Endothelial cell of umbilical vein (primary cell): ENCODE results near the gene MOG.

ENCODE experiments used
- EZH2 ChIP-seq: IDR thresholded peaks from 2 replicates; pipeline ENCODE4 v1.6.1; 2012; ENCODE audit warnings: borderline replicate concordance, low read depth, mild to moderate bottlenecking, moderate library complexity, low read length, inconsistent platforms; ENCODE audit not compliant: severe bottlenecking
- POLR2A ChIP-seq: IDR thresholded peaks from 2 replicates; pipeline ENCODE4 v1.6.1; 2012; ENCODE audit warnings: low read depth, mild to moderate bottlenecking, control low read depth, low read length
- POLR2AphosphoS5 ChIP-seq: IDR thresholded peaks from 2 replicates; pipeline ENCODE4 v1.6.1; 2012; ENCODE audit warnings: low read depth, mild to moderate bottlenecking, control low read depth, low read length, moderate library complexity; ENCODE audit not compliant: insufficient read depth
- TF ChIP-seq, protein P1 (sequence below), 2 donors: IDR thresholded peaks; 1 replicate in 1 of 2; 2 replicates in 1 of 2; pipeline ENCODE4 v1.5.1; 2011; ENCODE audit warnings: low read length in 2 of 2, mild to moderate bottlenecking in 2 of 2, moderate library complexity in 2 of 2, control low read depth in 1 of 2, inconsistent platforms in 1 of 2, low read depth in 1 of 2; ENCODE audit not compliant: insufficient read depth in 1 of 2; ENCODE audit errors: extremely low read depth in 1 of 2

DNA sequence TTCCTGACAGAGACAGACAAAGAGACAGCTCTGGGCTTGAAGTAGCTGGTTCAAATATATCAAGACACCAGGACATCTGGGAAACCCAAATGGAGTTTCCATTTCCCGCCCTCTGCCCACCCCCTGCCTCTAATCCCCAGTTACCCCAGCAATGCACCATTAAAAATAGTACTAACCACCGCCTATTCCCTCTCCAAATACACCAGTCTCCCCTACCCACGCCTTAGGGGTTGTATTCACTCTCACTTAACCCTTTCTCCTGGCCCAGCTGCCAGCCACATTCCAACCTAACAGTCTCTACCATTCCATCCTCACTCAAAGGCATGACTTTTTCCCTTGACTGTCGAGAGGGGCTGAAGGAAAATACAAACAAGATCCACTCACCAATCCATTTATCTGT, 46.4 kb upstream of the MOG start:
- TF ChIP-seq POLR2AphosphoS5 (no peak), EZH2 (no peak), POLR2A (no peak)
- TF ChIP-seq, protein P1, sequence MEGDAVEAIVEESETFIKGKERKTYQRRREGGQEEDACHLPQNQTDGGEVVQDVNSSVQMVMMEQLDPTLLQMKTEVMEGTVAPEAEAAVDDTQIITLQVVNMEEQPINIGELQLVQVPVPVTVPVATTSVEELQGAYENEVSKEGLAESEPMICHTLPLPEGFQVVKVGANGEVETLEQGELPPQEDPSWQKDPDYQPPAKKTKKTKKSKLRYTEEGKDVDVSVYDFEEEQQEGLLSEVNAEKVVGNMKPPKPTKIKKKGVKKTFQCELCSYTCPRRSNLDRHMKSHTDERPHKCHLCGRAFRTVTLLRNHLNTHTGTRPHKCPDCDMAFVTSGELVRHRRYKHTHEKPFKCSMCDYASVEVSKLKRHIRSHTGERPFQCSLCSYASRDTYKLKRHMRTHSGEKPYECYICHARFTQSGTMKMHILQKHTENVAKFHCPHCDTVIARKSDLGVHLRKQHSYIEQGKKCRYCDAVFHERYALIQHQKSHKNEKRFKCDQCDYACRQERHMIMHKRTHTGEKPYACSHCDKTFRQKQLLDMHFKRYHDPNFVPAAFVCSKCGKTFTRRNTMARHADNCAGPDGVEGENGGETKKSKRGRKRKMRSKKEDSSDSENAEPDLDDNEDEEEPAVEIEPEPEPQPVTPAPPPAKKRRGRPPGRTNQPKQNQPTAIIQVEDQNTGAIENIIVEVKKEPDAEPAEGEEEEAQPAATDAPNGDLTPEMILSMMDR (IDR thresholded peaks at IDR 0.05; ENCODE audit: extremely low read depth in 1 of 2, insufficient read depth in 1 of 2, low read depth in 1 of 2, low read length in 2 of 2): no peak
